ENCODE data around the gene TMEM109. TPM values are rescaled to one million over a fixed set of nuclear protein-coding genes. Genes with fewer than 3 reads are reported as not detected.

The TMEM109 gene
- total and polyA plus RNA-seq, 7 donors, result 69.2 to 130 (median 72.5) TPM

GRCh38 chr11:60873533-60873932 lies 40.4 kb upstream of the TMEM109 start:
- DNase-seq (peak in 1 of 2 donors; percentile 35), ATAC-seq (no peak)
- peaks cover 52% of the 10 kb centered on the region for H3K4me1 ChIP-seq
- no peak overlapping the region for H3K4me3 ChIP-seq
- WGBS, 3 donors, result 79 to 80% (median 79%) methylated on average over 12 of the region's 12 CpGs
- no peak overlapping the region for H3K27ac ChIP-seq
- intact Hi-C loops (cut with DNase I), result no loop called here
- TF ChIP-seq CTCF (IDR thresholded peaks at IDR 0.05), result no peak
- H3K36me3 ChIP-seq (ENCODE audit: insufficient read depth in 1 of 2, low read depth in 1 of 2), result no peaks in the 10 kb centered on the region
- H3K9me3 ChIP-seq, result no peaks in the 10 kb centered on the region
- no peaks in the 10 kb centered on the region for H3K27me3 ChIP-seq (ENCODE audit: insufficient read depth in 3 of 3, low read length in 2 of 3)

- Histone ChIP-seq H3K36me3 (ENCODE audit: insufficient read depth in 1 of 2, low read depth in 1 of 2) (no peaks in the 10 kb centered on the region), H3K27ac (no peak overlapping the region), H3K4me3 (no peak overlapping the region), H3K27me3 (ENCODE audit: insufficient read depth in 3 of 3, low read length in 2 of 3) (no peaks in the 10 kb centered on the region), H3K4me1 (peaks cover 63% of the 10 kb centered on the region), H3K9me3 (no peaks in the 10 kb centered on the region)
- DNase-seq (peak in 1 of 2 donors; percentile 49), ATAC-seq (peak; percentile 30 to 51 (median 40))
- no peak for TF ChIP-seq CTCF (IDR thresholded peaks at IDR 0.05)
- intact Hi-C loops (cut with DNase I), result no loop called here
- WGBS, 3 donors, result 58 to 81% (median 64%) methylated on average over 13 of the region's 13 CpGs
Measured at GRCh38 chr11:60874421-60875365, 39.3 kb upstream of the TMEM109 start.

GRCh38 chr11:60875366-60876167 lies 38.4 kb upstream of the TMEM109 start:
- Histone ChIP-seq H3K9me3 (no peaks in the 10 kb centered on the region), H3K4me1 (peaks cover 59% of the 10 kb centered on the region), H3K4me3 (no peak overlapping the region), H3K27ac (no peak overlapping the region), H3K27me3 (ENCODE audit: insufficient read depth in 3 of 3, low read length in 2 of 3) (no peaks in the 10 kb centered on the region), H3K36me3 (ENCODE audit: insufficient read depth in 1 of 2, low read depth in 1 of 2) (no peaks in the 10 kb centered on the region)
- peak in 1 of 2 donors; percentile 25 for DNase-seq
- no peak for ATAC-seq
- WGBS, 3 donors, result 59 to 65% (median 64%) methylated on average over 7 of the region's 7 CpGs
- TF ChIP-seq CTCF (IDR thresholded peaks at IDR 0.05), result no peak
- intact Hi-C loops (cut with DNase I), result no loop called here

GRCh38 chr11:60876168-60876485 lies 37.8 kb upstream of the TMEM109 start:
- H3K4me1 ChIP-seq, result peaks cover 58% of the 10 kb centered on the region
- no peaks in the 10 kb centered on the region for H3K27me3 ChIP-seq (ENCODE audit: insufficient read depth in 3 of 3, low read length in 2 of 3)
- DNase-seq (peak in 1 of 2 donors; percentile 42), ATAC-seq (no peak)
- no peaks in the 10 kb centered on the region for H3K9me3 ChIP-seq
- TF ChIP-seq CTCF (IDR thresholded peaks at IDR 0.05), result no peak
- H3K36me3 ChIP-seq (ENCODE audit: insufficient read depth in 1 of 2, low read depth in 1 of 2), result peaks cover 0 to 5% of the 10 kb centered on the region in 2 donors
- intact Hi-C loops (cut with DNase I), result no loop called here
- no peak overlapping the region for H3K27ac ChIP-seq
- WGBS, 3 donors, result 77 to 94% (median 82%) methylated on average over 2 of the region's 2 CpGs
- H3K4me3 ChIP-seq, result no peak overlapping the region

Data from psoas muscle (tissue), 8 donors.